Astrocyte of the cerebellum (primary cell): ENCODE measurements around the gene HPSE2.
"Not testable (repeated sequence)": the region's sequence is repeated elsewhere in the genome, so short reads cannot be mapped to it uniquely, and the experiment has no call there.

Source experiments
- DNase-seq: peaks from one replicate; pipeline ENCODE4 v3.0.0-alpha.2; 2011; ENCODE audit warnings: low read depth
- H3K4me3 ChIP-seq: 2 replicates; pipeline ENCODE4 v1.5.1; 2011; ENCODE audit warnings: mild to moderate bottlenecking, low read depth, low read length, moderate library complexity
- CTCF ChIP-seq: IDR thresholded peaks from 2 replicates; pipeline ENCODE4 v1.5.1; 2012; ENCODE audit warnings: low read length, low read depth, moderate library complexity, mild to moderate bottlenecking; ENCODE audit errors: missing control alignments
- in situ Hi-C: cut with HindIII; loops from 2 replicates; pipeline ENCODE4 v1.10.0; 2017; ENCODE audit warnings: low sequenced_read_pairs

Gene HPSE2

DNA sequence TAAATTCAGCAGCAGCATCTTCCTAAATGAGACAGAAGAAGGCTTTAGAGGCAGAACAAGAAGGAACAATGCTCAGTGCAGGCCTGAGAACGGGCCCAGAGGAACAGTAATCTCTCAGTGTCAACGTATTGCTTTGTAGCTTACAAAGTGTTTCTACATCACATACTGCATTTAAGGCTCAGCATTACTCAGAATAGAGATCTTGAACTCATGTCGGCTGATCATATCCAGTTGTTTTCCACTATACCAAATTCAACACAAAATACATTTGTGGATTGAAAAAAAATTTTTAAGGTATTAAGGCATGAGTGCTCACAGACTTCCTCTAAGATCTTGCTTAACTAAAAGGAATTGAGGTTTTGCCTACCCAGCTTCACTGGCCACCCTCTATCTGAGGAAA, 325.1 kb downstream of the HPSE2 start:
- DNase-seq = no peak
- no peak overlapping the region for H3K4me3 ChIP-seq
- TF ChIP-seq CTCF = no peak

DNA sequence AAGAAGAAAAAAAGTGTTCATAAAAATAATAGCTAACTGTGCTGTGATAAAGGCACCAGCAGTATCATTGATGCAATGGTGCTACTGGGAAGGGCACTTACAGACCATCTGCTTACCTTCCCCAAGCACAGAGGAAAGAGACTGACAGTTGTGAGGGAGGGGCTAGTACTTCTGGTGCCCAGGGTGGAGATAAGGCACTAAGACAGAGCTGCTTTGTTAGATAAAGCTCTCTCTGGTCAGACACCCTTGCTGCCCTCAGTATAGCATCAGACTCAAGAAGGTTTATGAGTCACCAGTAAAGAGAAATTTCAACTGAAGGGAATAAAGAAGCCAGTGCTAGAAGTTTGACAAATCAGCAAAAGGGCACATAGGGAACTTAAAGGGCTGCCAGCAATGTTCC, 325.6 kb downstream of the HPSE2 start:
- no peak for DNase-seq
- in situ Hi-C loops = no loop called here
- no peak overlapping the region for H3K4me3 ChIP-seq
- TF ChIP-seq CTCF = no peak

More for the DNA sequence above, 325.1 kb downstream of the HPSE2 start:
- in situ Hi-C loops = no loop called here

DNA sequence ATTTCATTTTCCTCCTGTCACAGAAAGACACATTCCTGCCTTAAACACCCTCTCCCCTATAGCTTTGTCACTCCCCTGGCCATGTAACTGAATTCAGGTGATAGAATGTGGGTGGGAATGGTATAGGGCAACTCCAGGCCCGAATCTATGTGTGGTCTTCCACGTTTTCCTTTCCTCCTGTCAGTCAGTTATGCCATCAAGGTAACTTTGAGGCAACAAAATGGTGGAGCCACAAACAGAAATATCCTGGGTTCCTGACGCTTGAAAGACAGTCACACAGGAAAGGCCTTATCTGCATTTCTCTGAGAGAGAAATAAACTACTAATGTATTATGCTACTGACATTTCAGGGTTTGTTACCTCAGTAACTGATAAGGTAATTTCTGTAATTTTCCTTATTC, 326.8 kb downstream of the HPSE2 start:
- H3K4me3 ChIP-seq = no peak overlapping the region
- in situ Hi-C loops = no loop called here
- TF ChIP-seq CTCF = no peak
- DNase-seq = no peak

DNA sequence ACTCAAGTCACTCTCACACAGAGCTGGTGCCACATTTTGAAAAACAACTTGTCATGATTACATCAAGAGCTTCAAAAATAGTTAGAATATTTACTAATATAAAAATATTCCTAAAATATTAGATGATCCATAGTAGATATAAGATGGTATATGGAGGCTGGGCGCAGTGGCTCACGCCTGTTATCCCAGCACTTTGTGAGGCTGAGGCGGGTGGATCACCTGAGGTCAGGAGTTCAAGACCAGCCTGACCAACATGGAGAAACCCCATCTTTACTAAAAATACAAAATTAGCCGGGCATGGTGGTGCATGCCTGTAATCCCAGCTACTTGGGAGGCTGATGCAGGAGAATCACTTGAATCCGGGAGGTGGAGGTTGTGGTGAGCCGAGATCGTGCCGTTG, 327.4 kb downstream of the HPSE2 start:
- DNase-seq, H3K4me3 ChIP-seq, in situ Hi-C loops: not testable (repeated sequence)

DNA sequence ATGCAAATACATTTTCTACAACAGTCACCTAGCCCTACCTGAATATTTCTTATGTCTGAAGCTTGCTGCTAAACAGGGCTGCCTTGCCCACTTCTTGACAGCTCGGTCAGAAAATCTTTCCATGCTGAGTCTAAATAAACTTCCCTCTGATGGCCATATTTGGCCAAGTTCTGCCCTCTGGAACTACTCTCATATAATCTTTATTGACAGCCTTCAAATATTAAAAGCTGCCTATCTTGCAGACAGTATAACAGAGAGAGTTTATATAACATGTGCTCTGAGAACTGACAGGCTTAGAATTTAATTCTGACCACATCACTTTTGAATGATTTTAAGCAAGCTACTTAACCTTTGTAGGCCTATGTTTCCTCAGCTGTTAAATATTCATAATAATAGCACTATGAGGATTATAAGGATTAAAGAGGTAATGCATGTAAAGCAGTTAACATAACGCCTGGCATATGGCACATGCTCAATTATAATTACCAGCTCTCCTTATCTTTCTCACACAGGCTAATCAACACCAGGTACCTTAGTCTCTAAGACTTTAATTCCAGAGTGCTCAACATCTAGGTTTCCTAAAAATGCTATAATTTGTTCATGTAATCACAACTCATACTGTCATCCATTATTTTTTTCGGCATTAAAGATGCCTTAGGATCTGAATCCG, 334.1 kb downstream of the HPSE2 start:
- no peak for TF ChIP-seq CTCF
- in situ Hi-C loops = no loop called here
- DNase-seq = no peak
- H3K4me3 ChIP-seq = no peak overlapping the region

DNA sequence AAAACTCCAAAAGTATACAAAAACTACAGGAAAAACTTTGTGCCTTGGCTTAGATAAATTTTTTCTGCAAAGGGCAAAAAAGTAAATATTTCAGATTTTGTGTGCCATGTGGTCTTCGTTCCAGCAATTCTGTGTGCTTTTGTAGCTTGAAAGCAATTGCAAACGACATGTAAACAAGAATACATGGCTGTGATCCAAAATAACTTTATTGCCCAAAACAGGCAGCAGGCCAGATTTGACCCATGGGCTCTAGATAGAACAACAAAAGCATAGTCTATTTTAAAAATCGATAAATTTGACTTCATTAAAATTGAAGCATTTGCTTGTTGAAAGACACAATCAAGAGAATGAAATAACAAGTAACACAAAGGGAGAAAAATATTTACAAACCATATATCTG, 336.6 kb downstream of the HPSE2 start:
- no peak for TF ChIP-seq CTCF
- in situ Hi-C loops = no loop called here
- no peak for DNase-seq
- no peak overlapping the region for H3K4me3 ChIP-seq

GRCh38 chr10:98892523-98892922, 343.1 kb downstream of the HPSE2 start:
- no peak for DNase-seq
- no peak for TF ChIP-seq CTCF
- in situ Hi-C loops = no loop called here
- no peak overlapping the region for H3K4me3 ChIP-seq
